Colon (tissue), 2 donors: ENCODE measurements around the gene OR10P1.

Experiments used
- FAIRE-seq: peaks from 2 replicates; lab custom pipeline; 2012; peaks lifted over from hg19 to GRCh38; lab: Jason Lieb, UNC
- donor health status: control.
- donor health status: control.

The OR10P1 gene

DNA sequence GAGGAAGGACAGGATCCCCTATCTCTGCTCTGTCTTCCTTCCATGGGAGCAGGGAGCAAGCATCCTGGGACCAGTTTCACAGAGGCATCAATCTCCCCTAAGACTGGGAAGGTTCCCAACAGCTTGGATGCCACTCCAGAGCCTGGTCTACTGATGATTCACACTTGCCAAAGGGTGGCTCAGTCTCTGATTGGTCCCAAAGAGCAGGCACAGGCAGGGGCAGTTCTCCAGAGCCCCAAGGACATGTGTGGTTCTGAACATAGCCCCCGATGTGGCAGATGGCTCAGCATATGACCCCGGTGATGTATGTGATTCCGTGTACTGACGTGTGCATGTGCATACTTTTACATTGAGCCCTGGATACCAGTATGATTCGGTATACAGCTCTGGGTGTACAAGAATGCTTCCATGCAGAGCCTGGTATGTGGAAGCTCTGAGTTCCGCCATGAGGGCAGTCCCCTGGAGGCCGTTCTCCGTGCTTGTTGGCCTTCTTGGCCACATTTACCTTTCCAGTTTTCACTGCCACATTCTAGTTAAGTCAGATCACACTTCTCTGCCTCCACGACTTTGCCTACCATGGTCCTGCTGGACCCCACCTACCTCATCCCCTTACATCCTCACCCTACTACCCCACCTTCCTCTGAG, 49.8 kb downstream of the OR10P1 start:
- no peak for FAIRE-seq
